Fibroblast of the aortic adventitia (primary cell): ENCODE data around the gene SCAF1. TPM values are rescaled to one million over a fixed set of nuclear protein-coding genes. Genes with fewer than 3 reads are reported as not detected.

ENCODE experiments used
- DNase-seq: peaks from one replicate; pipeline ENCODE4 v3.0.0-alpha.2; 2010; ENCODE audit warnings: low read depth
- H3K4me3 ChIP-seq: 2 replicates; pipeline ENCODE4 v1.5.1; 2011; ENCODE audit warnings: low read depth, mild to moderate bottlenecking, control low read depth, low read length, moderate library complexity
- CTCF ChIP-seq: IDR thresholded peaks from 2 replicates; pipeline ENCODE4 v1.5.1; 2011; ENCODE audit warnings: mild to moderate bottlenecking, low read length, control low read depth, inconsistent platforms; ENCODE audit not compliant: insufficient read depth
- total RNA-seq: library from RNA; depleted of rRNA; stranded (reverse); fragments of >200 nt; gene quantifications from 2 replicates; pipeline ENCODE4 v1.2.3, GENCODE V29; 2012; ENCODE audit warnings: low replicate concordance

Gene SCAF1
- total RNA-seq, 1 donor: 16.9 TPM

GRCh38 chr19:49691243-49692146 is 49.5 kb downstream of the SCAF1 start:
- H3K4me3 ChIP-seq: peak overlapping the region; percentile 74
- TF ChIP-seq CTCF: no peak
- peak; percentile 72 for DNase-seq

GRCh38 chr19:49692147-49692506 is 50.1 kb downstream of the SCAF1 start:
- TF ChIP-seq CTCF: no peak
- DNase-seq: no peak
- peak overlapping the region; percentile 74 for H3K4me3 ChIP-seq

- TF ChIP-seq CTCF: no peak
- DNase-seq: no peak
- H3K4me3 ChIP-seq: no peak overlapping the region
Measured at GRCh38 chr19:49696115-49696514, 54.1 kb downstream of the SCAF1 start.

- H3K4me3 ChIP-seq: no peak overlapping the region
- TF ChIP-seq CTCF: no peak
- no peak for DNase-seq
Measured at GRCh38 chr19:49696865-49697264, 54.9 kb downstream of the SCAF1 start.

GRCh38 chr19:49699364-49699763 is 57.4 kb downstream of the SCAF1 start:
- H3K4me3 ChIP-seq: no peak overlapping the region
- no peak for TF ChIP-seq CTCF
- DNase-seq: no peak

- DNase-seq: no peak
- TF ChIP-seq CTCF: no peak
- H3K4me3 ChIP-seq: no peak overlapping the region
Measured at GRCh38 chr19:49700563-49700962, 58.6 kb downstream of the SCAF1 start.
